OCI-LY7 (cell line): Measurements from ENCODE around the gene KAZN.

Experiments
- CTCF ChIP-seq: fragments of 200-600 bp; sonication (generic); conservative IDR thresholded peaks from 2 replicates; pipeline ENCODE4 v1.5.1; 2014; ENCODE audit warnings: mild to moderate bottlenecking, antibody characterized with exemption, low read length, moderate library complexity, mixed read lengths
- EZH2phosphoT487 ChIP-seq: fragments of 200-600 bp; sonication (generic); IDR thresholded peaks from 2 replicates; pipeline ENCODE4 v1.6.1; 2018; ENCODE audit warnings: low read depth, borderline replicate concordance, mild to moderate bottlenecking, mixed run types, antibody characterized with exemption, low read length, moderate library complexity, mixed read lengths

DNA sequence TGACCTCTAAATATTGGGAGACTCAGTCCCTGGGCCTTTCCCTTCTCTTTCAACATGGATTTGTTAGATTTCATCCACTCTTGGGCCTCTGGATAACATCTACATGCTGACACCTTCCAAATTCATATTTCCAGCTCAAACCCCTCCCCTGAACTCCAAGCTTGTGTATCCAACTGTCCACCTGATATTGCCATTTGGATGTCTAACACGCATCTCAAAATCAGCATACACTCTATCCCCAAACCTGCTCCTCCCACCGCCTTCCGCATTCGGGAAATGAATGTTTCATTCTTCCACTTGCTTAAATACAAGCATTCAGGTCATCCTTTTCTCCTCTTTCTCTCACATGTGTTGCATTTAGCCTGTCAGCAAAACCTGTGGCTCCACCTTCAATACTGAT is 17.5 kb upstream of the KAZN start:
- TF ChIP-seq CTCF, result no peak
- TF ChIP-seq EZH2phosphoT487, result no peak
